SW480 (cell line): ENCODE results near the gene TEX10.
"Not testable (repeated sequence)": the region's sequence is repeated elsewhere in the genome, so short reads cannot be mapped to it uniquely, and the experiment has no call there.

Source experiments
- DNase-seq: peaks from one replicate; pipeline ENCODE4 v3.0.0-alpha.2; 2016; ENCODE audit warnings: low spot score

The TEX10 gene

GRCh38 chr9:100352727-100353505, at the start of gene TEX10:
TSS of gene TEX10 (minus strand) at chr9:100352942. CDS start at chr9:100349363, 3,579 bp downstream.
- peak; percentile 85 for DNase-seq

DNA sequence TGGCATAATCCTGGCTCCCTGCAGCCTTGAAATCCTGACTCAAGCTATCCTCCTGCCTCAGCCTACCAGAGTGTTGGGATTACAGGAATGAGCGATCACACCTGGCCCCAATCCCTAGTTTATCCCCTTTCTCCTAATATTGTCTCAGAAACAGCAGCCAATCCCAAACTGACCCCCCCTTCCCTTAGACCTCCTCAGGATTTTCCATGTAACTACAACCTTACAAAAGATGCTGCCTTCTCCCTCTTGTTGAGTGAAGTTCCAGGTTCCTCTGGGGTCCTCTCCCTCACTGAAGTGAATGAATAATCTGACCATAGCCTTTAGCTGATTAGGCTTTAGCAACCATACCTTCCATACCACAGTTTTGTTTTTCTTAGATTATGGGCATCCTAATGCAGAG, 48.3 kb upstream of the TEX10 start:
- DNase-seq, result no peak

DNA sequence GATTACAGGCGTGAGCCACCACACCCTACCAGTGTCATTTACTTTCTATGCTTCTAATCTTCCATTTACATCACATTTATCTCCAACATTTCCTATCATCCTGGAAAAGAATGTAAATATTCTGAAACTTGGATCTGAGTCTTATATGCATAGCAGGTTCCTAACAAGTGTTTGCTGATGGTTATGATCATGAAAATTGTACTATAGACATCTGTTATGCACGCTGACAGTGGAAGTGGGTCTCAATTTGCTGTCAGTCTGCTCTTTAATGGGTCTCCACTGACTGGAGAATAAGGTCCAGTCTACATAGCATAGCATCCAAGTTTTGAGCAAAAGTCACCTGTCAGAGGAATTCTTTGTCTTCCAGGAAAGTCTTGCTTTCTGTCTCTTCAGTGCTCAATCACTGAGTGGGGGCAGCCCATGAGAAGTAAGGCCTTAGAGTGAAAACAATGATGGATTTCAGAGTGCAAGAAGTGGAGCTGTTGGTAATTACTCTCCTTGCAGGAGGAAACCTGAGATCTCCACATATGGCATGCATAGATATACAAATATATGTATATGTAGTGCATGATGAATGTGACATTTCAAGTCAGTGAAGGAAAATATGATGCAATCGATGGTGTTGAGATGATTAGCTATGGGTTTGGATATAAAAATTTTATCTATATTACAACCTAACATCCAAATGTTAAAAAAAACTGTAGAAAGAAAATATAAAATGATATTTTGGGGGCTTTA, 45.0 kb upstream of the TEX10 start:
- no peak for DNase-seq

- no peak for DNase-seq
Observed at GRCh38 chr9:100396769-100397168, 44.0 kb upstream of the TEX10 start.

- no peak for DNase-seq
Observed at GRCh38 chr9:100394816-100395215, 42.1 kb upstream of the TEX10 start.

DNA sequence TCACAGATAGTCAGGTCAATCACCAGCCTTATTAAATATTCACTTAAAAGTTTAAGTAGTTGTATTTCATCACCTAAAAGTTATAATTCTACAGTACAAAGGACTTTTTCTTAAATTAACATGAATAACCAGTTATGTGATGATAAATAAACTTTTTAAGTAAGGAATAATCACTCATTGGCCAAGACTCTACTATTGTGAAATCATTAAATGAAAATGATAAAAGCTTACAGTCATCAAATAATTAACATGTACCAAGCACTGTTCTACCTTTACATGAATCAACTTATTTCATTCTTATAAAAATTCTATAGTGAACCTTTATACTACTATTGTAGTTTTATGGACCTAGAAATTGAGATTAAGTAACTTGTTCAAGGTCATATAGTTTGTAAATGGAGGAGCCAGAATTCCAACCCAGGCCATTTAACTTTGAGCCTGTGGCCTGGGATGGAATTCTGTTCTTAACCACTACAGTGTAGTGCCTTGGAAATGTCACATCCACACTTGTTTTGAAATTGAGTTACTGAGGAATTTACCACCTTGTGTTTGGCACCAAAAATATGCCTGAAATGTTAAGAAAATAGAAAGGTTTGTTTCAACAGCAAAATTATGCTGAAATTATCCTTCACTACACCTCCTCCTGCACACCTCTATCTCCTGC, 41.4 kb upstream of the TEX10 start:
- DNase-seq, result no peak

GRCh38 chr9:100392989-100393388, 40.2 kb upstream of the TEX10 start:
- not testable (repeated sequence) for DNase-seq

- DNase-seq, result peak; percentile 3
Observed at GRCh38 chr9:100379862-100380261, 27.1 kb upstream of the TEX10 start.

DNA sequence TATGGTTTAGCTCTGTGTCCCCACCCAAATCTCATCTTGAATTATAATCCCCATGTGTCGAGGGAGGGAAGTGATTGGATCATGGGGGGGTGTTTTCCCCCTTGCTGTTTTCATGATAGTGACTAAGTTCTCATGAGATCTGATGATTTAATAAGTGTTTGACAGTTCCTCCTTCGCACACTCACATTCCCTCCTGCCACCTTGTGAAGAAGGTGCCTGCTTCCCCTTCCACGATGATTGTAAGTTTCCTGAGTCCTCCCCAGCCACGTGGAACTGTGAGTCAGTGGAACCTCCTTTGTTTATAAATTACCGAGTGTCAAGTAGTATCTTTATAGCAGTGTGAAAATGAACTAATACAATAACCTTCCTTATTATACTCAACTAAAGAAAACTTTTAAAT, 24.3 kb upstream of the TEX10 start:
- no peak for DNase-seq

GRCh38 chr9:100375658-100376057, 22.9 kb upstream of the TEX10 start:
- DNase-seq, result no peak

DNA sequence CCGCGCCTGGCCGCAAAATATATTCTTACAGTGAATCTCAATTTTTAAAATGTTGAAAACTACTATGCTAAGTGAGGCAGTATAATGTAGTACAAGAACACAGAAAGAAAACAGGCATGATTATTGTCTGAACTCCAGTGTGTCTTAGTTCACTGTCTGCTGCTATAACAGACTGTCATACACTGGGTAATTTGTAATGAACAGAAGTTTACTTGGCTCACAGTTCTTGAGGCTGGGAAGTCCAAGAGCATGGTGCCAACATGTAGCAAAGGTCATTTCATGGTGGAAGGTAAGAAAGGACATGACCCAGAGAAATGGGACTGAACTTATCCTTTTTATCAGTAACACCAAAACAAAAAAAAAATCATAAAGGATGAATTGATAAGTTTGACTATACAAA, 19.9 kb upstream of the TEX10 start:
- no peak for DNase-seq

- no peak for DNase-seq
Observed at GRCh38 chr9:100370064-100370723, 17.5 kb upstream of the TEX10 start.

DNA sequence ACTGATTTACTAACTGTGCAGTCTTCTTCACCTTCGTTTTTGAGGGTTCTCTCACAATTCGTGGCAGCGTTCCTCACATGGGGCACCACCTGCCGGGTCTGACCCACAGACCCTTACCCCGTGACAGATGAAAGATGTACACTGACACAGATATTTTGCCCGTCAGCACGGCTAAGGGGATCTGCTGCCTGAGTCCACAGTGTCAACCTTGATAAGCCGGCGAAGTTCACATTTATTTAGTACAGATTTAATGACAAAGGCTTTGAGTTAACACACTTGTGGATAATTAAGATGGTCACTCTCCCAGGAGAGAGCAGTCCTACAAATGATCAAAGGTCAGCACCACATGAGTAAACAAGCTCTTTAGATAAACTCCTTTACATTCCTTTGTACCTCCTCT, 15.9 kb upstream of the TEX10 start:
- no peak for DNase-seq

DNA sequence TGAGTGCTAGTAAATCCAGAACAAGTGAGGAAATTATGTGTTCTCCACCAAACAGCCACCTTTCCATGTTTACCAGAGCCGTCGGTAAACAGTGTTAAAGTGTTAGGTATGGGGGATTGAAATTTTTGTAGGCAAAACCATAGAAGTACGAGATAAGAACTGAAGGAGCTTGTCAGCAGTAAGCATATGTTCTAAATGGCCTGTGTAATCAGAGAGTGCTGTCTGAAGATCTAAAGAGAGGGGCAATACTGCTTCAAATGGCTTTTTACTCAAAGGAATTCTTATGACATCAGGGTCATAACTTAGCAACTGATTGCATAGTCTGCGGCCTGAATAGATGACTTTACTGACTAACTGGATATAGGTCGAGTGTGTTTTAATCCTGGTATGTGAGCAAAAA, 13.4 kb upstream of the TEX10 start:
- no peak for DNase-seq

DNA sequence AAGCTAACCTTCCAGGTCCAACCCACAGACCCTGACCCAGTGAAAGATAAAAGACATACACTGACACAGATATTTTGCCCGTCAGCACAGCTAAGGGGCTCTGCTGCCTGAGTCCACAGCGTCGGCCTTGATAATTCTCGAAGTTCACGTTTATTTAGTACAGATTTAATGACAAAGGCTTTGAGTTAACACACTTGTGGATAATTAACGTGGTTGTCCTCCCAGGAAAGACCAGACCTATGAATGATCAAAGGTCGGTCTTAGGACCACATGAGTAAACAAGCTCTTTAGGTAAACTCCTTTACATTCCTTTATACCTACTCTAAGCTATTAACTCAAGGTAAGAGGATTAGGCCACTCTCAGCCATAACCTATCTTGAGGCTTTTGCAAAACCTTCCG, 11.3 kb upstream of the TEX10 start:
- no peak for DNase-seq

- DNase-seq, result no peak
Observed at GRCh38 chr9:100359057-100359456, 6.3 kb upstream of the TEX10 start.

DNA sequence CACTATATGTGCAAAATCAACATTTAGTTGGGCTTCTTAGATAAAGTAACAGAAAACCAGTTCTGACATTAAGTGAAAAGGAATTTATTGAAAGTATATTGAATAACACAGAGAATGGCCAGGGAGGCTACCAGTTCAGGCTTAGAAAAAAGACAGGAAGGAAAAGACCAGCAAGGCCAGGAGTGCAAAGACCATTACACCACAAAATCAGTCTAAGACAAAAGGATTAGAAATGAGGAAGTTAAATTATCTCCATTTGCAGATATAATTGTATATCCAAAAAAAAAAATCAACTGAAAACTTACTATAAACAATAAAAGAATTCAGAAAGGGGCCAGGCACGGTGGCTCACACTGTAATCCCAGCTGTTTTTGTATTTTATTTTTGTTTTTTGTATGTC, 4.8 kb upstream of the TEX10 start:
- no peak for DNase-seq

DNA sequence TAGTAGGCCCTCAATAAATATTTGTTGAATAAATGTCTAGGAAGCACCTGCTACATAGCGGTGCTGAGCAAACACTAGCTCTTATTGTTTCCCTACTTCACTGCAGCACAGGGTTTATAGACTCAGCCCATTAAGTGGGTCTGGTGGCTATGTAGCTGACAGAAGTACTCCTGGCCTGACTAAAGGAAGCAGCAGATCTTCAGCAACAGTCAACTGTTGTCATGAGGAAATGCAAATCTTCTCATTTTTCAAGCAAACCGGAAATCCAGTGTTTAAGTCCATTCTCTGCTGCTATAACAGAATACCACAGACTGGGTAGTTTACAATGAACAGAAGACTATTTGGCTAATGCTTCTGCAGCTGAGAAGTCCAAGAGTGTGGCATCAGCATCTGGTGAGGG, 2.8 kb upstream of the TEX10 start:
- DNase-seq, result no peak

- DNase-seq, result no peak
Observed at GRCh38 chr9:100354121-100354800, 1.5 kb upstream of the TEX10 start.

DNA sequence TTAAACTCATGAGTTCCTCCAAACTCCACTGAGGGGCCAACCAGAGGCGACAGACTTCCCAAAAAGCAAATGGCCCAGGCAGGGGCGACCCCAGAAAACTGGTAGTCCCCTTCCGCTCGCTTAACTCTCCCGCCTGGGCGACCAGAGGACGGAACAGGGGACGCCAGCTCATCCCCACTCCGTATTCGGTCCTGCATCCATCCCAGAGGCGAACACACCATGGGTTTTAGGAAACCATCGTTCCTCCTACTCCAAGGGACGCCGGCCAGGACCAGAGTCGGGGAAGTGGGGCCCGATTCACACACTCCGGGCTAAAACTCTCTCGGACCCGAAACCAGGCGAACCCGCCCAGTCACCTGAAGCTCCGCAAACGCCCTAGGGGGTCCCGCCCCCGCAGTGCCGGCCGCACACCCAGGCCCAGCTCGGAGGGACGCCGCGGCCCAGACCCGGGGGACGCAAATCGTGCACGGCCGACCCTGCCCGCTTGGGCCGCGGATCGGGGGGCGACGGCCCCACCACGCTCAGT, 478 bp downstream of the TEX10 start:
- peak; percentile 12 for DNase-seq

- DNase-seq, result no peak
Observed at GRCh38 chr9:100351508-100351907, 1.2 kb downstream of the TEX10 start.

DNA sequence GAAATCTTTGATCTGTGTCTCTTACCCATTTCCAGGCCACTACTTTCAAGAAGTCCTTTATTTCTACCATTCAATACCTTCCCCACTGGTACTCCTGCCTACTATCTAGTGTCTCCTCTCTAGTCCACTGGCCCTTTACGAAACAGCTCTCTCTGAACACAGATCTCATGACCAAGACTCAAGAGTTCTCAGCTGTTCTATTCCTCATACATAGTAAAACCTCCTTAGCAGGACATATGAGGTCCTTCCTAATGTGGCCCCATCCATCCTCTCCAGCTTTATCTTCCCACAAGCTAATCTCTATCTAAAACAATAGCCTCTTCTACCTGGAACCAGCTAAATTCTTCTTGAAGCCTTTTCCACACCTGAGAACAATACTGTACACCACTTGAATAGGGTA, 2.6 kb downstream of the TEX10 start:
- DNase-seq, result no peak
